GM19328 (cell line): ENCODE data around the gene CHMP3.
"Not testable (repeated sequence)": the region's sequence is repeated elsewhere in the genome, so short reads cannot be mapped to it uniquely, and the experiment has no call there.

Experiments used
- ATAC-seq: cut with Tn5 transposase; IDR thresholded peaks from one replicate; pipeline ENCODE4 v1.9.1; 2021; ENCODE audit warnings: mild to moderate bottlenecking, moderate library complexity; ENCODE audit not compliant: unreplicated experiment

The CHMP3 gene

GRCh38 chr2:86512892-86513291 lies 50.4 kb downstream of the CHMP3 start:
- no peak for ATAC-seq

- no peak for ATAC-seq
Measured at GRCh38 chr2:86512034-86512433, 51.2 kb downstream of the CHMP3 start.

GRCh38 chr2:86510436-86510933 lies 52.8 kb downstream of the CHMP3 start:
- no peak for ATAC-seq

- ATAC-seq, result no peak
Measured at GRCh38 chr2:86507600-86507999, 55.6 kb downstream of the CHMP3 start.

- no peak for ATAC-seq
Measured at GRCh38 chr2:86500325-86501083, 62.7 kb downstream of the CHMP3 start.

- ATAC-seq, result no peak
Measured at GRCh38 chr2:86499326-86499725, 63.9 kb downstream of the CHMP3 start.

- ATAC-seq, result no peak
Measured at GRCh38 chr2:86498468-86499260, 64.6 kb downstream of the CHMP3 start.

GRCh38 chr2:86496391-86496790 lies 66.9 kb downstream of the CHMP3 start:
- not testable (repeated sequence) for ATAC-seq

- ATAC-seq, result no peak
Measured at GRCh38 chr2:86492048-86492453, 71.2 kb downstream of the CHMP3 start.

GRCh38 chr2:86491088-86491487 lies 72.2 kb downstream of the CHMP3 start:
- no peak for ATAC-seq

- ATAC-seq, result no peak
Measured at GRCh38 chr2:86490245-86490644, 73.0 kb downstream of the CHMP3 start.

- ATAC-seq, result no peak
Measured at GRCh38 chr2:86489542-86489941, 73.7 kb downstream of the CHMP3 start.

- ATAC-seq, result no peak
Measured at GRCh38 chr2:86488561-86489250, 74.5 kb downstream of the CHMP3 start.

- ATAC-seq, result no peak
Measured at GRCh38 chr2:86487062-86487461, 76.2 kb downstream of the CHMP3 start.

GRCh38 chr2:86485802-86486201 lies 77.4 kb downstream of the CHMP3 start:
- no peak for ATAC-seq

GRCh38 chr2:86485103-86485502 lies 78.1 kb downstream of the CHMP3 start:
- ATAC-seq, result no peak

GRCh38 chr2:86484385-86484784 lies 78.9 kb downstream of the CHMP3 start:
- ATAC-seq, result no peak

GRCh38 chr2:86482034-86482433 lies 81.2 kb downstream of the CHMP3 start:
- ATAC-seq, result no peak

- no peak for ATAC-seq
Measured at GRCh38 chr2:86480105-86480504, 83.1 kb downstream of the CHMP3 start.

GRCh38 chr2:86477349-86477748 lies 85.9 kb downstream of the CHMP3 start:
- no peak for ATAC-seq

GRCh38 chr2:86476918-86477317 lies 86.3 kb downstream of the CHMP3 start:
- no peak for ATAC-seq
